Erythroblast (primary cell): ENCODE measurements around the gene ERBB2.

ENCODE experiments used
- GATA1 ChIP-seq: IDR thresholded peaks from 2 replicates; pipeline ENCODE4 v1.6.1; 2011; ENCODE audit warnings: low read depth, mild to moderate bottlenecking, control low read depth, low read length, moderate library complexity
- POLR2A ChIP-seq: IDR thresholded peaks from 2 replicates; pipeline ENCODE4 v1.6.1; 2011; ENCODE audit warnings: mild to moderate bottlenecking, low read length

DNA sequence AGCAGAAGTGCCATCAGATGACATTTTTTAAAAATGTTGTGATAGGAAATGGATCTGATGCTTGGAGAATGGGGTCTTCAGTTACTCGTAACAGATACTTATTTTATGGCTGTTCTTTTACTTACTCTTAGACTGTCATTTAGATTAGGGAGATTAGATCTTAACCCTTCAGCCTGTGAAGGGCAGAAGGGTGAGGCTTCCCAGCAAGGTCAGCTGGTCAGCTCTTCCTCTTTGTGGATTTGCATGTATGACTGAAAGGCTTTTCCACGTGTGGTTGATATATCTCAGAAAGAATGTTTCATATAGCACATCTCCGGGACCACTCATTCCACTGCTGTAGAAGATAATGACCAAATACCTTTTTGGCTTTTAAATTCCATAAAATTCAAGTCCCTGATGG is 65.3 kb downstream of the ERBB2 start:
- no peak for TF ChIP-seq POLR2A
- no peak for TF ChIP-seq GATA1
